Activated naive CD4-positive, alpha-beta T cell treated with anti-CD3 and anti-CD28 coated beads, Interleukin-2, amount 50 U/mL, for 24 hours (primary cell): ENCODE results near the gene PRH2.

Experiments used
- H3K27ac Mint-ChIP-seq: one replicate; pipeline ENCODE4 v1.8.0; 2021; ENCODE audit warnings: mild to moderate bottlenecking, mixed read lengths
- H3K27me3 Mint-ChIP-seq: one replicate; pipeline ENCODE4 v1.8.0; 2021; ENCODE audit warnings: mixed read lengths
- H3K36me3 Mint-ChIP-seq: one replicate; pipeline ENCODE4 v1.8.0; 2021; ENCODE audit warnings: mixed read lengths
- H3K4me1 Mint-ChIP-seq: one replicate; pipeline ENCODE4 v1.8.0; 2021; ENCODE audit warnings: mixed read lengths
- H3K4me3 Mint-ChIP-seq: one replicate; pipeline ENCODE4 v1.8.0; 2021; ENCODE audit warnings: mild to moderate bottlenecking, mixed read lengths
- H3K9me3 Mint-ChIP-seq: one replicate; pipeline ENCODE4 v1.8.0; 2021; ENCODE audit warnings: mixed read lengths

The PRH2 gene

DNA sequence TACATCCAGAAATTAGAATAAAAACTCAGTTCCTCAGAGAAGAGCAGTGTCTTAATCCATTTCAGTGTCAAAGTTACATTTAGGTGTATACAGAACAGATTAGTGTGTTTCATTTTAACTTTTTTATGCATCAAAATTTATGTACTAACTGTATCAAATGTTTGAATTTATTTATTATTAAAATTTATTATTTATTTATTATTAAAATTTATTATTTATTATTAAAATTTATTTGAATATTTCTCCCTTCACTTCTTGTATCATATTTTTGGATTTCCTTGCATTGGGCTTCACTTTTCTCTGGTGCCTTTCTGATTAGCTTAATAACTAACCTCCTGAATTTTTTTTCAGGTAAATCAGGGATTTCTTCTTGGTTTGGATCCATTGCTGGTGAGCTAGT is 12.3 kb downstream of the PRH2 start:
- H3K27ac Mint-ChIP-seq, result no peak overlapping the region
- H3K36me3 Mint-ChIP-seq, result peaks cover 10% of the 10 kb centered on the region
- peaks cover 6% of the 10 kb centered on the region for H3K9me3 Mint-ChIP-seq
- no peaks in the 10 kb centered on the region for H3K27me3 Mint-ChIP-seq
- H3K4me3 Mint-ChIP-seq, result no peak overlapping the region
- H3K4me1 Mint-ChIP-seq, result peaks cover 6% of the 10 kb centered on the region

DNA sequence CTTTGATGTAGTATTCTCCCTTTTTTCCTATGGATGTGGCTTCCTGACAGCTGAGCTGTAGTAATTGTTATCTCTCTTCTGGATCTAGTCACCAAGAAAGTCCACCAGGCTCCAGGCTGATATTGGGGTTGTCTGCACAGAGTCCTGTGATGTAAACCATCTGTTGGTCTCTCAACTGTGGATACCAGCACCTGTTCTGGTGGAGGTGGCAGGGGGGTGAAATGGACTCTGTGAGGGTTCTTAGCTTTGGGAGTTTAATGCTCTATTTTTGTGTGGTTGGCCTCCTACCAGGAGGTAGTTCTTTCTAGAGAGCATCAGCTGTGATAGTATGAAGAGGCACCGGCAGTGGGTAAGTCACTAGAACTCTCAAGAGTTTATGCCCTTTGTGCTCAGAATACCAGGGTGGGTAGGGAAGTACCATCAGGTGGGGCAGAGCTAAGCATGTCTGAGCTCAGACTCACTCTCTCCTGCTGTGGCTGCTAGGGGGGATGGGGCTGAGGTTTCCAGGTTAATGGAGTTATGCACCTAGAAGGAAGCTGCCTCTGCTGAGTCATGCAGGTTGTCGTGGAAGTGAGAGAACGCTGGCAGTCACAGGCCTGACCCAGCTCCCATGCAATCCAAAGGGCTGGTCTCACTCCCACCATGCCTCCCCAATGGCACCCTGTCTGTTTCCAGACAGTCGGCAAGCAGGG is 13.0 kb downstream of the PRH2 start:
- peaks cover 6% of the 10 kb centered on the region for H3K4me1 Mint-ChIP-seq
- peaks cover 14% of the 10 kb centered on the region for H3K36me3 Mint-ChIP-seq
- no peaks in the 10 kb centered on the region for H3K27me3 Mint-ChIP-seq
- no peak overlapping the region for H3K27ac Mint-ChIP-seq
- no peak overlapping the region for H3K4me3 Mint-ChIP-seq
- H3K9me3 Mint-ChIP-seq, result peaks cover 6% of the 10 kb centered on the region

DNA sequence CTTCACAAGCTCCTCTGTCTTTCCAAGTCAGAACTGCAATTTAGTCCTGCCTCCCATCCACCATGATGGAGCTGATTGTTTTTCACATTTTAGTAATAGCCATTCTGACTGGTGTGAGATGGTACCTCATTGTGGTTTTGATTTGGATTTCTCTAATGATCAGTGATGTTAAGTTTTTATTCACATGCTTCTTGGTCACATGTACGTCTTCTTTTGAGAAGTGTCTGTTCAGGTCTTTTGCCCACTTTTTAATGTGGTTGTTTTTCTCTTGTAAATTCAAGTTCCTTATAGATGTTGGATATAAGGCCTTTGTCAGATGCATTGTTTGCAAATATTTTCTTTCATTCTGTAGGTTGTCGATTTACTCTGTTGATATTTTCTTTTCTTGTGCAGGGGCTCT is 14.1 kb downstream of the PRH2 start:
- peaks cover 14% of the 10 kb centered on the region for H3K36me3 Mint-ChIP-seq
- H3K4me3 Mint-ChIP-seq, result no peak overlapping the region

DNA sequence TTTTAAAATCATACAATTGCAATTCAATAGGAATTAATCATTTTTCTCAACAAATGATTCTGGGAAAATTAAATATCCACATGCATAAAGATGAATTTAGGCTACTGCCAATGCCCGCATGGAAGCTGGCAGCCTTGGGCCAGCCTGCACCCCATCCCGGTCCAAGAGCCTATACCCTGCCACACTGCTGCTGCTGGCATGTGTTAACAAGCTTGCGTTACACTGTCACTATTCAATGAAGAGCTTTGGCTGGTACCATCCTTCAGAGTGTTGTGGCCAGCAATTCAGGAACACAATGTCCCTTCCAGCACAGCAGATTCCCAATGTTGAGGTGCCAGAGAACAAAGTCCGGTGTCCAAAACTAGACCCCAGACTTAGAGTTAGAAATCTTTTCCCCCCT is 23.6 kb downstream of the PRH2 start:
- no peak overlapping the region for H3K27ac Mint-ChIP-seq
- H3K27me3 Mint-ChIP-seq, result no peaks in the 10 kb centered on the region
- peaks cover 22% of the 10 kb centered on the region for H3K4me1 Mint-ChIP-seq
- peaks cover 46% of the 10 kb centered on the region for H3K36me3 Mint-ChIP-seq
- H3K4me3 Mint-ChIP-seq, result no peak overlapping the region
- H3K9me3 Mint-ChIP-seq, result peaks cover 18% of the 10 kb centered on the region

More for the DNA sequence above, 14.1 kb downstream of the PRH2 start:
- H3K4me1 Mint-ChIP-seq, result peaks cover 6% of the 10 kb centered on the region
- no peaks in the 10 kb centered on the region for H3K27me3 Mint-ChIP-seq
- peaks cover 6% of the 10 kb centered on the region for H3K9me3 Mint-ChIP-seq
- no peak overlapping the region for H3K27ac Mint-ChIP-seq

DNA sequence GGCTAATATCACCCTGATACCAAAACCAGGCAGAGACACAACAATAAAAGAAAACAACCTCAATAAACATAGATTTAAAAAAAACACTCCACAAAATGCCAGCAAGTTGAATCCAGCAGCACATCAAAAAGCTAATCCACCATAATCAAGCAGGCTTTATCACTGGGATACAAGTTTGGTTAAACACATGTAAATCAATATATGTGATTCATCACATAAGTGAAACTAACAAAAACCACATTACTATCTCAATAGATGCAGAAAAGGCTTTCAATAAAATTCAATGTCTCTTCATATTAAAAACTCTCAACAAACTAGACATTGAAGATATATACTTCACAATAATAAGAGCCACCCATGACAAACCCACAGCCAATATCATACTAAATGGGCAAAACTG is 27.0 kb downstream of the PRH2 start:
- Mint-ChIP-seq H3K4me1 (peaks cover 37% of the 10 kb centered on the region), H3K36me3 (peaks cover 45% of the 10 kb centered on the region)

DNA sequence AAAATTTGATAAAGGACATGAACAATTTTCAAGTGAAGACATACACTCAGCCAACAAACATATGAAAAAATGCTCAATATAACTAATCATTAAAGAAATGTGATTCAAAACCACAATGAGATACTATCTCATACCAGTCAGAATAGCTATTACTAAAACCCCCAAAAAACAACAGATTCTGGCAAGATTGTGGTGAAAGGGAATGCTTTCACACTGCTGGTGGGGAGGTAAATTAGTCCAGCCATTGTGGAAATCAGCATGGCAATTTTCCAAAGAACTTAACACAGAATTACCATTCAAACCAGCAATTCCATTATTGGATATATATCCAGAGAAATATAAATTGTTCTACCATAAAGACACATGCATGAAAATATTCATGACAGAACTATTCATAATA is 28.7 kb downstream of the PRH2 start:
- Mint-ChIP-seq H3K27me3 (no peaks in the 10 kb centered on the region), H3K36me3 (peaks cover 47% of the 10 kb centered on the region), H3K27ac (no peak overlapping the region)

More for the DNA sequence above, 27.0 kb downstream of the PRH2 start:
- Mint-ChIP-seq H3K27me3 (no peaks in the 10 kb centered on the region), H3K9me3 (peaks cover 14% of the 10 kb centered on the region), H3K27ac (no peak overlapping the region), H3K4me3 (no peak overlapping the region)

DNA sequence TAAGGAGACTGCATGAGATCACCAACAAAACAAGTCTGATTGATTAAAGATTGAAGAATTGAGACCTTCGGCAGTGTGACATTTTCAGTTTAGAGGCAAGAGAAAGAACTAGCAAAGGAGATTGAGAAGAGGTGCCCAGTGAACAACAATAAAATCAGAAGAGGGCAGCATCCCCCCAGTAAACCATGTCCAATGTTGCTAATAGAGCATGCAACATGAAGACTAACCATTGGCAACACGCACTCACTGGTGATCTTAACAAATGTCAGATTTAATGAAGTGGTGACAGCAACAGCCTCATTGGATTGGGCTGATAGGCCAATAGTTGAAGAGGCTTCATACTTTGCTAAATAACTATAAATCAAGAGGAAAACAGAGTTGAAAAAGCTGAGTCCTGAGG is 30.8 kb downstream of the PRH2 start:
- Mint-ChIP-seq H3K27ac (no peak overlapping the region), H3K27me3 (no peaks in the 10 kb centered on the region)

More for the DNA sequence above, 28.7 kb downstream of the PRH2 start:
- H3K9me3 Mint-ChIP-seq, result peaks cover 12% of the 10 kb centered on the region
- peaks cover 50% of the 10 kb centered on the region for H3K4me1 Mint-ChIP-seq
- no peak overlapping the region for H3K4me3 Mint-ChIP-seq

DNA sequence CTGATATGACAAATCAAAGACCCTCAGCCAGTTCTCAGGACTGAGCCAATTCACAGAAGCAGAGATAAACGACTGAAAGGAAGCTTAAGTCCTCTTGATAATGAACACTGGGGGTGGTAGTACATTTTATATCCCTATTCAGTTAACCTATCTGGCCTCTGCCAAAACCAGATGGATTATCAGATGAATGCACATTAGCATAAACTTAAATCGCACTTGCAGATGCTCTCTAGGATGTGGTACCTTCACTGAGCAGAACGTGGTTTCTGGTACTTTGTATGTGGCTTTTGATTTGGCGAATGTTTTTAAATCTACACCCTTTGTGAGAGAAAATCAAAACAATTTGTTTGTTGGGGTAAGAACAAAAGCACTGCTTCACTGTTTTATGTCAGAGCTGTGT is 31.2 kb downstream of the PRH2 start:
- Mint-ChIP-seq H3K27me3 (no peaks in the 10 kb centered on the region), H3K9me3 (peaks cover 11% of the 10 kb centered on the region), H3K4me3 (no peak overlapping the region), H3K4me1 (peaks cover 43% of the 10 kb centered on the region), H3K27ac (no peak overlapping the region), H3K36me3 (peaks cover 39% of the 10 kb centered on the region)

More for the DNA sequence above, 30.8 kb downstream of the PRH2 start:
- Mint-ChIP-seq H3K4me1 (peaks cover 44% of the 10 kb centered on the region), H3K9me3 (peaks cover 12% of the 10 kb centered on the region), H3K36me3 (peaks cover 42% of the 10 kb centered on the region), H3K4me3 (no peak overlapping the region)

DNA sequence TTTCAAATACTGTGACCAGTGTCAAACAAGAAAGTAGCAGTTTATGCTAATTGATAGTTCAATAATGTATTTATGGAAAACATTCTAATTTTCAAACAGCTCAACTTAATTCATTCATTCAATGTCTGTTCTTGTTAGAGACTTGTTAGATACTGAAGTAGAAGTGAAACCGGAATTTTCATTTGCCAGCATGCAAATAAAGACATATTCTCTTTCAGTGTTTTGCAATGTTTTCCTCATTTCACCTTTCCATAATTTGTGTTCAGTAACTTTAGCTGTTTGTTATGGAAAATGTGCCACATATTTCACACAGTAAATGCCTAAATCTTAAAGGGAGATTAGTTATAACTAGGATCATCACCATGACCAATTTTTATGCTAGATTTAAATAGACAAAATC is 36.4 kb downstream of the PRH2 start:
- Mint-ChIP-seq H3K27ac (no peak overlapping the region), H3K27me3 (no peaks in the 10 kb centered on the region), H3K36me3 (peaks cover 22% of the 10 kb centered on the region), H3K9me3 (no peaks in the 10 kb centered on the region), H3K4me3 (no peak overlapping the region), H3K4me1 (peaks cover 19% of the 10 kb centered on the region)

DNA sequence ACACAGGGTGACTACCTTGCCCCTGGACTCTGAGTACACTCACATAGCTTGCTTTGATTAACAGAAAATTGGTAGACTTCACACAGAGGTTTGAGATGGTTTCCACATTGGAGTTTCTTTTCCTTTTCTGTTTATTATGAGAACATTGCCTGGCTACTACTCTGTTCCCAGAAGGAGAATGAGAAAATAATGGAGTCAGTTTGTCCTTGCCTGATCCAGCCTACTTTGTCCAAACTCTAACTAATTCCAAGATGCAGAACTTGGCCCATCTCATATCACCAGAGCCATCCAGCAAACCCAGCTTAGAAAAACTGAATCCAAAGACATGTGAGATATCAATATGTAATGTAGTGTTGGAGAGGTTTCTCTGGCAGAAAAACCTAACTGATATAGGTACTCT is 37.3 kb downstream of the PRH2 start:
- H3K36me3 Mint-ChIP-seq, result peaks cover 22% of the 10 kb centered on the region
- peaks cover 12% of the 10 kb centered on the region for H3K4me1 Mint-ChIP-seq
- H3K4me3 Mint-ChIP-seq, result no peak overlapping the region
- H3K9me3 Mint-ChIP-seq, result no peaks in the 10 kb centered on the region
- no peaks in the 10 kb centered on the region for H3K27me3 Mint-ChIP-seq
- no peak overlapping the region for H3K27ac Mint-ChIP-seq

DNA sequence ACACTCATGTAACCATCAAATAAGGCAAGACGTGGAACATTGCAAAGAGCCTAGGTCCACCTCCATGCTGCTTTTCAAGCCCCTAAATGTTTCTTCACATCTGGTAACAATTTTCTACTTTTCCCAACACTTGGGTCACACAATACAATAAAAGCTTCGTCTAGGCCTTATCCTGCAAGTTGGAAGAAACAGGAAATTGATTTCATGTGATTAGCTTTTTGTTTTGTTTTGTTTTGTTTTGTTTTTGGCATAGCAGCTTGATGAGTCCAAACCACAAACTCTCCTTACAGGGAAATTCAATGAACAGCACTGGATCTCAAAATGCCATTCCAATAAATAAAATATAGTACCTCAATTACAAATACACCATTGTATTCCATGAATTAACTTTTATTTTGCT is 38.4 kb downstream of the PRH2 start:
- H3K27ac Mint-ChIP-seq, result no peak overlapping the region
- no peak overlapping the region for H3K4me3 Mint-ChIP-seq
- peaks cover 1% of the 10 kb centered on the region for H3K4me1 Mint-ChIP-seq
- H3K27me3 Mint-ChIP-seq, result no peaks in the 10 kb centered on the region
- H3K9me3 Mint-ChIP-seq, result no peaks in the 10 kb centered on the region
- peaks cover 18% of the 10 kb centered on the region for H3K36me3 Mint-ChIP-seq

DNA sequence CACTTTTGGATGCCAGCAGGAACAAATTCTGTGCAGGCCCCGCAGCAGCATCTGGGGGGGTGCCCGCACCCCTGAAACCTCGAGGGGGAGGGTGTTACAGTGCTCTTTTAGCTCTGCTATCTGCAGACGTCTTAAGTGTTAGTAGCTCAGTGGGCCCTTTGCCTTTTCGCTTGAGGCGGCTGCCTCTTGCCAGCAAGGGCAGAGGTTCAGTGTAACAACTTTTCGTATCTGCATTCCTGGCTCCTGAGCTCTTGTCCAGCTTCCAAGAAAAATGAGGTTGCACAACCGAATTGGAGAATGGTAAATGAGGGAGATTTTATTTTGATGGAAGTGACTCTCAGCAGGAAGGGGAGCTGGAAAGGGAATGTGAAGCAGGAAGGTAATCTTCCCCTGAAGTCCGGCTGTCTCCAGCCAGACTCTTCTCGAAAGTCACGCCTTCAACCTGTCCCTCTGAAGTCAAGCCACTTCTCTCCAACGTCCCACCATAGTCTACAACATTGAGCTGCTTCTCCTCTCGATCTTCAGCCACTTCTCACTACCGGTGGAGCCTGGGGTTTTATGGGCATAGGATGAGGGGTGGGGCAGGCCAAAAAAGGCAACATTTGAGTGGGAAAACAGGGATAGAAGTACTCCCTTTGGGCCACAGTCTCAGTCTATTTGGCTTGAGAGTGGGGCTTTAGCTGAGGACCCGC is 39.9 kb downstream of the PRH2 start:
- Mint-ChIP-seq H3K36me3 (peaks cover 18% of the 10 kb centered on the region), H3K4me1 (no peaks in the 10 kb centered on the region), H3K9me3 (no peaks in the 10 kb centered on the region), H3K4me3 (no peak overlapping the region), H3K27ac (no peak overlapping the region), H3K27me3 (no peaks in the 10 kb centered on the region)

DNA sequence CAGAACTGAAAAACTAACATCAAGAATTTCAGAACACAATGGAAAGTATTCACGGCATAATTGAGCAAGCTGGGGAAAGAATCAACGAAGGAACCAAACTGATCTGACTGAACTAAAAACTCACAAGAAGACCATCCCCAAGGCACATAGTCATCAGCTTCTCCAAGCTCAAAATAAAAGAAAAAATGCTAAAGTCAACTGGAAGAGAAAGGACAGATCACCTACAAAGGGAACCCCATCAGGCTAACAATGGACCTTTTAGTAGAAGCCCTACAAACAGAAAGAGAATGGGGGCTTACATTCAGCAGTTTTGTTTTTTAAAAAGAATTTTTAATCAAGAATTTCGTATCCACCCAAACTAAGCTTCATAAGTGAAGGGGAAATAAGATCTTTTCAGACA is 45.9 kb downstream of the PRH2 start:
- Mint-ChIP-seq H3K9me3 (no peaks in the 10 kb centered on the region), H3K36me3 (peaks cover 4% of the 10 kb centered on the region), H3K4me3 (no peak overlapping the region), H3K4me1 (peaks cover 41% of the 10 kb centered on the region), H3K27me3 (no peaks in the 10 kb centered on the region), H3K27ac (no peak overlapping the region)

DNA sequence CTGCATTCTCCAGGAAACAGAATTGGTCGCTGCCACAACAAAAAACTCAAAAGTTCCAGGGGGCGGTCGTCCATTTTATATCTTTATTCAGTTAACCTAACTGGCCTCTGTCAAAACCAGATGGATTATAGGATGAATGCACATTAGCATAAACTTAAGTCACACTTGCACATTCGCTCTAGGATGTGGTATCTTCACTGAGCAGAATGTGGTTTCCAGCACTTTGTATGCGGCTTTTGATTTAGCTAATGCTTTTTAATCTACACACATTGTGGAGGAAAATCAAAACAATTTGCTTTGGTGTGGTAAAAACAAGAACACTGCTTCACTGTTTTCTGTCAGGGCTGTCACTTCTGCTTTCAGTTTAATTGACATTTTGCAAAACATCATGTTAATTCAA is 53.2 kb downstream of the PRH2 start:
- H3K4me1 Mint-ChIP-seq, result peaks cover 68% of the 10 kb centered on the region
- H3K9me3 Mint-ChIP-seq, result no peaks in the 10 kb centered on the region
- H3K36me3 Mint-ChIP-seq, result peaks cover 4% of the 10 kb centered on the region
- no peak overlapping the region for H3K4me3 Mint-ChIP-seq
- no peaks in the 10 kb centered on the region for H3K27me3 Mint-ChIP-seq
- H3K27ac Mint-ChIP-seq, result no peak overlapping the region
